Measurements from ENCODE around the gene MTUS2. TPM values are rescaled to one million over a fixed set of nuclear protein-coding genes. Genes with fewer than 3 reads are reported as not detected.

Gene MTUS2
- total RNA-seq, 2 donors from 2014 or later: 1.6 to 4.8 TPM

DNA sequence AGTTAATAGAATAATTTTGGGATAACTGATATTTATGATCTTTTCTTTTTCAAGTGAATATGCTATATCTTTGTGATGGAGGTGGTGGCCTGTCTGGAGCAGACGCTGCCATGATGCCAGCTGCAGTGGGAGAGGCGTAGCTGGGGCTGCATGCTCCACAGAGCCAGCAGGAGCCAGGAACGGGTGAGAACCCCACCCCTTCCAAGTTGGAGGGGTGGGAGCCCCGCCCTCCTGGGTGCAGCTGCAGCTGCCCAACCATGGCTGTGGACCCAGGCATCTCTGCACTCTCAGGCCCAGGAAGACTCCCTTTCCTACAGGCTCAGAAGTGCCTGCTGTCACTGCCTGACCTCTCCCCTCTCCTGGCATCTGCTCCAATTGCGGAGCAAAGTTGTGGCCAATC is 402.3 kb downstream of the MTUS2 start:
- DNase-seq (ENCODE audit: low spot score): no peak
- WGBS: 77% methylated on average over 5 of the region's 5 CpGs
- H3K27me3 ChIP-seq (replicated peaks; ENCODE audit: insufficient read depth): no peaks in the 10 kb centered on the region
- no peak overlapping the region for H3K4me3 ChIP-seq
- no peaks in the 10 kb centered on the region for H3K36me3 ChIP-seq
- no peaks in the 10 kb centered on the region for H3K9me3 ChIP-seq
- TF ChIP-seq, protein P1, sequence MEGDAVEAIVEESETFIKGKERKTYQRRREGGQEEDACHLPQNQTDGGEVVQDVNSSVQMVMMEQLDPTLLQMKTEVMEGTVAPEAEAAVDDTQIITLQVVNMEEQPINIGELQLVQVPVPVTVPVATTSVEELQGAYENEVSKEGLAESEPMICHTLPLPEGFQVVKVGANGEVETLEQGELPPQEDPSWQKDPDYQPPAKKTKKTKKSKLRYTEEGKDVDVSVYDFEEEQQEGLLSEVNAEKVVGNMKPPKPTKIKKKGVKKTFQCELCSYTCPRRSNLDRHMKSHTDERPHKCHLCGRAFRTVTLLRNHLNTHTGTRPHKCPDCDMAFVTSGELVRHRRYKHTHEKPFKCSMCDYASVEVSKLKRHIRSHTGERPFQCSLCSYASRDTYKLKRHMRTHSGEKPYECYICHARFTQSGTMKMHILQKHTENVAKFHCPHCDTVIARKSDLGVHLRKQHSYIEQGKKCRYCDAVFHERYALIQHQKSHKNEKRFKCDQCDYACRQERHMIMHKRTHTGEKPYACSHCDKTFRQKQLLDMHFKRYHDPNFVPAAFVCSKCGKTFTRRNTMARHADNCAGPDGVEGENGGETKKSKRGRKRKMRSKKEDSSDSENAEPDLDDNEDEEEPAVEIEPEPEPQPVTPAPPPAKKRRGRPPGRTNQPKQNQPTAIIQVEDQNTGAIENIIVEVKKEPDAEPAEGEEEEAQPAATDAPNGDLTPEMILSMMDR (IDR thresholded peaks at IDR 0.05): no peak
- no peak for TF ChIP-seq POLR2A (IDR thresholded peaks at IDR 0.05)
- TF ChIP-seq POLR2AphosphoS5 (IDR thresholded peaks at IDR 0.05): no peak
- intact Hi-C loops (cut with DNase I): no loop called here
- H3K4me1 ChIP-seq (replicated peaks): no peaks in the 10 kb centered on the region
- no peak overlapping the region for H3K27ac ChIP-seq

DNA sequence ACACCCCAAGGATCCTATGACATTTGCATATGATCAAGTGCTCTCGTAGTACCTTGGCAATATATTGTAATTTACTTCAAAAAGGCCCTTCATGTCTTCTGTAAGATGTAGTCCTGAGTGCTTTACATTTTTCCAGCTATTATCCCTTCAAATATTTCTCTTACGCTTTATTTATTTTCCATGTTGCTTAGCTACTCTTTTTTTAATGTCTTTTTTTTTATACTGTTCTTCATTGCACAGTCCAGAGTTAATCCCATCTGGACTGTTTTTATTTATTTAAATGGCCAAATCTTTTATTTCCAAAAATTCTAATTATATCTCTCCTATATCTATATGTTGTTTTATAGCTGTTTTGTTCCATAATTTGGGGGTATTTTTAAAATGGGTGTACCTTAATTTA is 404.1 kb downstream of the MTUS2 start:
- Histone ChIP-seq H3K36me3 (no peaks in the 10 kb centered on the region), H3K4me1 (replicated peaks) (no peaks in the 10 kb centered on the region), H3K9me3 (no peaks in the 10 kb centered on the region), H3K27ac (no peak overlapping the region), H3K4me3 (no peak overlapping the region), H3K27me3 (replicated peaks; ENCODE audit: insufficient read depth) (no peaks in the 10 kb centered on the region)
- DNase-seq (ENCODE audit: low spot score): no peak
- WGBS: 79% methylated on average over 2 of the region's 2 CpGs
- TF ChIP-seq POLR2A (IDR thresholded peaks at IDR 0.05) (no peak), POLR2AphosphoS5 (IDR thresholded peaks at IDR 0.05) (no peak)
- TF ChIP-seq, protein P1 (IDR thresholded peaks at IDR 0.05): no peak
- intact Hi-C loops (cut with DNase I): no loop called here

DNA sequence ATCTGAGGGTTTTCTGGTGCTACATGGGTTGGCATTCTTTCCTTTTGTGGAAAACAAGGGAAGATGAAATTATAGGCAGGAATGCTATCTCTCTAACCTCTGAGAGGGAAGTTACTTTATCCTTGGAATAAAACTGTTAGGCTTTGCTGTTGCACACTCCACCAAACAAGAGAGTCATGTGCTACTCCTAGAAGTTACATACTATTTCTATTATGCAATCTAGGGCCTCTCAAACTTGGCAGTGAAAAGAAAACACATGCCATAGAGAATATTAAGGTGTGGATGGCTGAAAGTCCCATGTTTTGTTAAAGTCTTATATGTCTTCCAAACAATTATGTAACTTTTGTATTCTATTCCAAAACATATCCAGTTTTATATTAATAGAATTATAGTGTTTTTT is 407.4 kb downstream of the MTUS2 start:
- no peak for DNase-seq (ENCODE audit: low spot score)
- intact Hi-C loops (cut with DNase I): no loop called here
- Histone ChIP-seq H3K4me1 (replicated peaks) (no peaks in the 10 kb centered on the region), H3K9me3 (no peaks in the 10 kb centered on the region), H3K36me3 (no peaks in the 10 kb centered on the region), H3K27me3 (replicated peaks; ENCODE audit: insufficient read depth) (no peaks in the 10 kb centered on the region), H3K4me3 (no peak overlapping the region), H3K27ac (no peak overlapping the region)
- TF ChIP-seq, protein P1 (IDR thresholded peaks at IDR 0.05): no peak
- TF ChIP-seq POLR2AphosphoS5 (IDR thresholded peaks at IDR 0.05) (no peak), POLR2A (IDR thresholded peaks at IDR 0.05) (no peak)

DNA sequence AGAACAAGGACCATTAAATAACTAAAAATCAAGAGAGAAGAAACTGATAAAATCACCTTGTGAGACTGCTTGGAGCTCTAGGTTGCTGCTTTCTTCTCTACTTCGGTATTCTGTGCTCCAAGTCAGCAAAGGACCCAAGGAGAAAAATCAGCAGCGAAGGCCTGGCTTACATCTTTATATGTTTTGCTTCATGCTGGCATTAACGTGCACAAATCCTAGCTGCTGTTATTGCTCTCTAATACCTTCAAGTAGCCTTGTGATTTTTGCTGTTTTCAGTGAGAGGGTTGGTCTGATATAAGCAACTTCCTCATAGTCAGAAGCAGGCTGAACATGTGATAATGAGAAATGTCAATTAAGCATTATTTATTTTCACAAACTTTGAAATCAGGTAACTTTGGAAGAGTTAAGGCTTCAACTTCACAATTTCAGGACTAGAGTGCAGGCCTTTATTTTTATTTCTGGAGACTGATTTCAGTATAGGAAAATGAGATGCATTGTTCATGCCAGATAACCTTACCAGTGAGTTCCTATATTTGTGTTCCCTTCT is 410.2 kb downstream of the MTUS2 start:
- intact Hi-C loops (cut with DNase I): no loop called here

More for the DNA sequence above, 410.2 kb downstream of the MTUS2 start:
- WGBS: 83% methylated on average over 3 of the region's 3 CpGs
- TF ChIP-seq, protein P1 (IDR thresholded peaks at IDR 0.05): no peak
- TF ChIP-seq POLR2AphosphoS5 (IDR thresholded peaks at IDR 0.05) (no peak), POLR2A (IDR thresholded peaks at IDR 0.05) (no peak)
- Histone ChIP-seq H3K4me1 (replicated peaks) (no peaks in the 10 kb centered on the region), H3K36me3 (no peaks in the 10 kb centered on the region), H3K27me3 (replicated peaks; ENCODE audit: insufficient read depth) (no peaks in the 10 kb centered on the region), H3K9me3 (no peaks in the 10 kb centered on the region), H3K27ac (no peak overlapping the region), H3K4me3 (no peak overlapping the region)
- DNase-seq (ENCODE audit: low spot score): no peak
